ENCODE measurements around the gene ZNHIT2.

The ZNHIT2 gene

GRCh38 chr11:65163684-65164083 is 46.2 kb upstream of the ZNHIT2 start:
- Histone ChIP-seq H3K4me1 (ENCODE audit: control insufficient read depth, low read length) (peaks cover 43% of the 10 kb centered on the region), H3K36me3 (ENCODE audit: control insufficient read depth, low read length) (no peaks in the 10 kb centered on the region), H3K4me3 (ENCODE audit: low read length) (no peak overlapping the region), H3F3A (ENCODE audit: control insufficient read depth, insufficient read depth) (peaks cover 9% of the 10 kb centered on the region; the same call in 1 of the 2 replicates), H3K27ac (ENCODE audit: low read depth, low read length) (no peak overlapping the region), H3K27me3 (ENCODE audit: control insufficient read depth, low read length) (no peaks in the 10 kb centered on the region), H4K20me1 (ENCODE audit: control insufficient read depth, insufficient read depth, low read depth, low read length) (no peaks in the 10 kb centered on the region), H3K9me3 (ENCODE audit: control insufficient read depth, insufficient read depth, low read length) (no peaks in the 10 kb centered on the region), H3K9me2 (replicated peaks; ENCODE audit: control insufficient read depth, low read length) (no peaks in the 10 kb centered on the region), H3K4me2 (ENCODE audit: low read length) (no peak overlapping the region), H3K79me2 (ENCODE audit: control insufficient read depth, low read length) (no peaks in the 10 kb centered on the region)
- TF ChIP-seq EZH2phosphoT487 (IDR thresholded peaks at IDR 0.05; ENCODE audit: borderline replicate concordance, low read length) (no peak), CTCF (IDR thresholded peaks at IDR 0.05; ENCODE audit: low read depth, low read length, poor library complexity, severe bottlenecking) (no peak)

DNA sequence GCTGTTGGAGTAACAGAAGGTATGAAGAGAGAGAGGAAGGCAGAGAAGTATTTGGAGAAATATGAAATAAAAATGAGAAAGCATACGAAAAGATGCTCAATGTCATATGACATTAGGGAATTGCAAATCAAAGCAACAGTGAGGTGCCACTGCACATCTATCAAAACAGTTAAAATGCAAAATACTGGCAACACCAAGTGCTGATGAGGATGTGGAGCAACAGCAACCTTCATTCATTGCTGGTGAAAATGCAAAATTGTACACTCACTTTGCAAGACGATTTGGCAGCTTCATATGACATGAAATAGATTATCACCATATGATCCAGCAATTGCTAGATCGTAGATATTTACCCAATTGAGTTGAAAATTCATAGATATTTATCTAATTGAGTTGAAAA is 43.1 kb upstream of the ZNHIT2 start:
- peak overlapping the region; percentile 87 for H3K27ac ChIP-seq (ENCODE audit: low read depth, low read length)
- H3K79me2 ChIP-seq (ENCODE audit: control insufficient read depth, low read length), result no peaks in the 10 kb centered on the region
- peak overlapping the region; percentile 64 for H3K4me2 ChIP-seq (ENCODE audit: low read length)
- H3F3A ChIP-seq (ENCODE audit: control insufficient read depth, insufficient read depth), result peaks cover 17% of the 10 kb centered on the region
- H3K9me3 ChIP-seq (ENCODE audit: control insufficient read depth, insufficient read depth, low read length), result no peaks in the 10 kb centered on the region
- no peaks in the 10 kb centered on the region for H3K9me2 ChIP-seq (replicated peaks; ENCODE audit: control insufficient read depth, low read length)
- peaks cover 54% of the 10 kb centered on the region for H3K4me1 ChIP-seq (ENCODE audit: control insufficient read depth, low read length)
- no peaks in the 10 kb centered on the region for H3K36me3 ChIP-seq (ENCODE audit: control insufficient read depth, low read length)
- TF ChIP-seq CTCF (IDR thresholded peaks at IDR 0.05; ENCODE audit: low read depth, low read length, poor library complexity, severe bottlenecking) (no peak), EZH2phosphoT487 (IDR thresholded peaks at IDR 0.05; ENCODE audit: borderline replicate concordance, low read length) (no peak)
- H3K27me3 ChIP-seq (ENCODE audit: control insufficient read depth, low read length), result no peaks in the 10 kb centered on the region
- no peaks in the 10 kb centered on the region for H4K20me1 ChIP-seq (ENCODE audit: control insufficient read depth, insufficient read depth, low read depth, low read length)
- H3K4me3 ChIP-seq (ENCODE audit: low read length), result no peak overlapping the region

GRCh38 chr11:65159012-65159411 is 41.5 kb upstream of the ZNHIT2 start:
- no peaks in the 10 kb centered on the region for H3K79me2 ChIP-seq (ENCODE audit: control insufficient read depth, low read length)
- H3K4me2 ChIP-seq (ENCODE audit: low read length), result peak overlapping the region; percentile 64
- TF ChIP-seq EZH2phosphoT487 (IDR thresholded peaks at IDR 0.05; ENCODE audit: borderline replicate concordance, low read length) (no peak), CTCF (IDR thresholded peaks at IDR 0.05; ENCODE audit: low read depth, low read length, poor library complexity, severe bottlenecking) (no peak)
- no peaks in the 10 kb centered on the region for H3K27me3 ChIP-seq (ENCODE audit: control insufficient read depth, low read length)
- H3K9me2 ChIP-seq (replicated peaks; ENCODE audit: control insufficient read depth, low read length), result no peaks in the 10 kb centered on the region
- peak overlapping the region; percentile 55 for H3K4me3 ChIP-seq (ENCODE audit: low read length)
- no peaks in the 10 kb centered on the region for H4K20me1 ChIP-seq (ENCODE audit: control insufficient read depth, insufficient read depth, low read depth, low read length)
- peak overlapping the region; percentile 87 for H3K27ac ChIP-seq (ENCODE audit: low read depth, low read length)
- H3K4me1 ChIP-seq (ENCODE audit: control insufficient read depth, low read length), result peaks cover 54% of the 10 kb centered on the region
- H3K36me3 ChIP-seq (ENCODE audit: control insufficient read depth, low read length), result no peaks in the 10 kb centered on the region
- H3K9me3 ChIP-seq (ENCODE audit: control insufficient read depth, insufficient read depth, low read length), result no peaks in the 10 kb centered on the region
- H3F3A ChIP-seq (ENCODE audit: control insufficient read depth, insufficient read depth), result peaks cover 17% of the 10 kb centered on the region
